A673 (cell line): ENCODE measurements around the gene SGCD.

Source experiments
- CTCF ChIP-seq: fragments of 300-800, 200-600 bp; sonication (generic); conservative IDR thresholded peaks from 2 replicates; pipeline ENCODE4 v1.5.1; 2017; ENCODE audit warnings: low read depth, mild to moderate bottlenecking, antibody characterized with exemption, low read length, moderate library complexity, mixed read lengths
- EZH2 ChIP-seq: fragments of 200-600 bp; sonication (generic); IDR thresholded peaks from 2 replicates; pipeline ENCODE4 v1.6.1; 2017; ENCODE audit warnings: borderline replicate concordance, low read depth, mild to moderate bottlenecking, mixed read lengths, antibody characterized with exemption, low read length; ENCODE audit not compliant: poor library complexity, severe bottlenecking

- no peak for TF ChIP-seq CTCF
- TF ChIP-seq EZH2: no peak
These were observed 4.2 kb downstream of the SGCD start for GRCh38 chr5:156331181-156331580.
